NCI-H2029 treated with DMSO at 0.1 percent for 48 hours (cell line): ENCODE data around the gene VPS37D.
"Not testable (repeated sequence)": the region's sequence is repeated elsewhere in the genome, so short reads cannot be mapped to it uniquely, and the experiment has no call there.

Experiments used
- DNase-seq: peaks from one replicate; lab custom pipeline; 2025; lab: John Stamatoyannopoulos, UW

VPS37D gene, protein sequence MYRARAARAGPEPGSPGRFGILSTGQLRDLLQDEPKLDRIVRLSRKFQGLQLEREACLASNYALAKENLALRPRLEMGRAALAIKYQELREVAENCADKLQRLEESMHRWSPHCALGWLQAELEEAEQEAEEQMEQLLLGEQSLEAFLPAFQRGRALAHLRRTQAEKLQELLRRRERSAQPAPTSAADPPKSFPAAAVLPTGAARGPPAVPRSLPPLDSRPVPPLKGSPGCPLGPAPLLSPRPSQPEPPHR

DNA sequence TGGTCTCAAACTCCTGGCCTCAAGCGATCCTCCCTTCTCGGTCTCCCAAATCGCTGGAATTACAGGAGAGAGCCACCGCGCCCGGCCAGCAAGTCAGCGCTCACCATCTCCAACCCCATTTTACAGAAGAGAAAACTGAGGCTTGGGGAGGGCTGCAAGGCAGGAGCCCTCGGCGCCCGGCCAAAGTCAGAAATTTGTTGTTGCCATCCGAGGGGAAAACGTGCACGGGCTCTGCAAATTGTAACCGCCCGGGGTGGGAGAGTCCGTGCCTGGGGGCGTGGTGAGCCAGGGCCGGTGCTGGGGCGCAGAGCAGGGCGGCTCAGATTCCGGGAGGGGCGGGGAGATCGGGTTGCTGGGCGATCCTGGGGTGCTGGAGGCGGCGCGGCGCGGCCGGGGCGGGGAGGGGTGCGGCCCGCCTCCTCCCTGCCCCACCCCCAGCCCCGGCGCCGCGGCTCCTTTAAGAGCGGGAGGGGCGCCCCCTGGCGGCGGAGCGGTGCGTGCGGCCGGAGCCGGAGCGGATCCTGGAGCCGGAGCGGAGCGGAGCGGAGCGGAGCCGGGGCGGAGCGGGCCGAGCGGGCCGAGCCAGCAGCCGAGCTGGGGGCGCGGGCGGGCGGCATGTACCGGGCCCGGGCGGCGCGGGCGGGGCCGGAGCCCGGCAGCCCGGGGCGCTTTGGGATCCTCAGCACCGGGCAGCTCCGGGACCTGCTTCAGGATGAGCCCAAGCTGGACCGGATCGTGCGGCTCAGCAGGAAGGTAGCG is at the start of gene VPS37D:
VPS37D (plus strand) TSS at position 488 of the 759 bp plus-strand sequence; CDS start at position 616, 128 bp downstream.
- no peak for DNase-seq

- no peak for DNase-seq
Measured at GRCh38 chr7:73618538-73618937, 49.1 kb upstream of the VPS37D start.

DNA sequence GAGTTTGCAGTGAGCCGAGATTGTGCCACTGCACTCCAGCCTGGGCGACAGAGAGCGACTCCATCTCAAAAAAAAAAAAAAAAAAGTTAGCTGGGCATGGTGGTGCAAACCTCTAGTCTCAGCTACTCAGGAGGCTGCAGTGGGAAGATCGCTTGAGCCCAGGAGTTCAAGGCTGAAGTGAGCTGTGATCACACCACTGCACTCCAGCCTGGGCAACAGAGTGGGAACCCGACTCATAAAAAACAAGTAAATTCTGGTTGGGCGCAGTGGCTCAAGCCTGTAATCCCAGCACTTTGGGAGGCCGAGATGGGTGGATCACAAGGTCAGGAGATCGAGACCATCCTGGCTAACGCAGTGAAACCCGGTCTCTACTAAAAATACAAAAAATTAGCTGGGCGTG is 48.2 kb upstream of the VPS37D start:
- not testable (repeated sequence) for DNase-seq

GRCh38 chr7:73621168-73622063 is 46.2 kb upstream of the VPS37D start:
- DNase-seq: no peak

DNA sequence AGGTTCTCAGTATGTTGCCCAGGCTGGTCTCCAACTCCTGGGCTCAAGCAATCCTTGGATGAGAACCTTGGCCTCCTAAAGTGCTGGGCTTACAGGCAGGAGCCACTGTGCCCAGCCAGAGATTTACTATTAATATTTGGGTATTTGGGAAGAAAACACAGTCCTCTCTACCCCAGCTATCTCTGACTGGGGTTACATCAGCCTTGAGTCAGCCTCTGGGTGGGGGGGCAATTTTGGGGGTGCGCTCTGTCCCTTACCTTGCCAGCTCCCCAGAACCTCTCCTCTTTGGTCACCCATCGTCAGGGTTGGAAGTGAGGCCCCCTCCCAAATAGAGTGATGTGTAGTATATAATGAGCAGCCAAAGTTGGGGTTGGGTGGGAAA is 45.1 kb upstream of the VPS37D start:
- no peak for DNase-seq

GRCh38 chr7:73622909-73623797 is 44.5 kb upstream of the VPS37D start:
- DNase-seq: no peak

- DNase-seq: peak; percentile 58
Measured at GRCh38 chr7:73623798-73624668, 43.6 kb upstream of the VPS37D start, which contains the start of gene MLXIPL. Gene MLXIPL (minus strand): TSS chr7:73624522. CDS start chr7:73624492, 30 bp downstream.

DNA sequence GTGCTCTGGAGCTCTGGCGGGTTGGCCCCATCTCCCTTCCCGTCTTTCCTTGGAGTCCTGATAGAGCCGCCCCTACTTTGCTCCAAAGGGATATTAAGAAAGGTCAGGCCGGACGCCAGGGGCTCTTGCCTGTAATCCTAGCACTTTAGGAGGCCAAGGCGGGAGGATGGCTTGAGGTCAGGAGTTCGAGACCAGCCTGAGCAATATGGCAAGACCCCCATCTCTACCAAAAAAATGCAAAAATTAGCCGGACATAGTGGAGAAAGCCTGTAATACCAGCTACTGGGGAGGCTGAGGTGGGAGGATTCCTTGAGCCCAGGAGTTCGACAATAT is 43.0 kb upstream of the VPS37D start:
- DNase-seq: no peak

DNA sequence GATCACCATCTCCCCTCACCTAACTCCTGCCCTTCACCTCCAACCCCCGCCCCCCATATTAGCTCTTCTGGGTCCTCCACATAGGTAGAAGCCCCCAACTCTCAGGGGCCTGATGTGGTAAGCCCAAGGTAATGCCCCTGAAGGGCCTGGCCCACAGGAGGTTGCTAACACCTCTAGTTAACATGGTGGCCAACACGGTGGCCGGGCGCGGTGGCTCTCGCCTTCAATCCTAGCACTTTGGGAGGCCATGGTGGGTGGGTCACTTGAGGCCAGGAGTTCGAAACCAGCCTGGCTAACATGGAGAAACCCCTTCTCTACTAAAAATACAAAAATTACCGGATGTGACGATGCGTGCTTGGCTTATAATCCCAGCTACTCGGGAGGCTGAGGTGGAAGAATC is 42.4 kb upstream of the VPS37D start:
- DNase-seq: no peak

DNA sequence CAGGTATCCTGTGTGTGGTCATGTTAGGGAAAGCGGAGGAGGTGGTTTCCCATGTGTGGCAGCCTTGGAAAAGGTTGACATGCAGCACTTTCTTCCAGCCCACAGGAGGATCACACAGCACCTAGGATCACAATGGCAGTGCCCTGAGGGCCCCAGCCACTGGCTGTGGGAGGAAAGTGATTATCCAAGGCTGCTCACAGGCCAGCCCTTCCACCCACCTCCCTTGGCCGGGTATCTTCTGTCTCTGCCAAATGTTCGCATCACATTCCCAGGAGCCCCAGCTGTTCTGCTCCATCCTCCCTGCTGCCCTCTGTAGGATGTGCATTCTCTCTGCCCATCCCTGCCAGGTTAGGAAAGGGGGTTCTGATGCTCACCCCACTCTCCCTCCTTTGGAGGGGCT is 40.8 kb upstream of the VPS37D start:
- no peak for DNase-seq

DNA sequence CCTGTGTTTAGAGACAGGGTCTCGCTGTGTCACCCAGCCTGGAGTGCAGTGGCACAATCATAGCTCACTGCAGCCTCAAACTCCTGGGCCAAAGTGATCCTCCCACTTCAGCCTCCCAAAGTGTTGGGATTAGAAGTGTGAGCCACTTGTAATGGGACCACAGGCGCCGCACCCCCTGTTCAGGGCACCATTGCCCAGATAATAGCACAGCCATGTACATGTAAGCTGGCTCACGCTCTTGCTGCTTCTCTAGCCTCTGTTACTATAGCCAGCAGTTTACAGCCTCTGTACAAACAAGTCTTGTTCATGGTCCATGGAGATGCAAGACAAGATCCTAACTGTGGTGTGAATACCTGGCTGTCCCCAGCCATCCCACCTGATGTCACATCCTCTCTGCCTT is 39.1 kb upstream of the VPS37D start:
- no peak for DNase-seq

DNA sequence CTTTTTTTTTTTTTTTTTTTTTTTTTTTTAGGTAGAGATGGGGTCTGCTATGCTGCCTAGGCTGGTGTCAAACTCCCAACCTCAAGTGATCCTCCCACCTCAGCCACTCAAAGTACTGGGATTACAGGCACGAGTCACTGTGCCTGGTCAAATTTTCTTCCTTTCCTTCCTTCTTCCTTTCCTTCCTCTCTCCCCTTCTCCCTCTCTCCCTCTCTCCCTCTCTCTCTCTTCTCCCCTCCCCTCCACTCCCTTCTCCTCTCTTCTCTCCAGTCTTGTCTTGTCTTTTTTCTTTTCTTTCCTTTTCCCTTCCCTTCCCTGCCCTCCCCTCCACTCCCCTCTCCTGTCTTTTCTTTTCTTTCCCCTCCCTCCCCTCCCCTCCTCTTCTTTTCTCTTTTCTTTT is 36.1 kb upstream of the VPS37D start:
- DNase-seq: no peak

GRCh38 chr7:73633323-73633722 is 34.3 kb upstream of the VPS37D start:
- no peak for DNase-seq

DNA sequence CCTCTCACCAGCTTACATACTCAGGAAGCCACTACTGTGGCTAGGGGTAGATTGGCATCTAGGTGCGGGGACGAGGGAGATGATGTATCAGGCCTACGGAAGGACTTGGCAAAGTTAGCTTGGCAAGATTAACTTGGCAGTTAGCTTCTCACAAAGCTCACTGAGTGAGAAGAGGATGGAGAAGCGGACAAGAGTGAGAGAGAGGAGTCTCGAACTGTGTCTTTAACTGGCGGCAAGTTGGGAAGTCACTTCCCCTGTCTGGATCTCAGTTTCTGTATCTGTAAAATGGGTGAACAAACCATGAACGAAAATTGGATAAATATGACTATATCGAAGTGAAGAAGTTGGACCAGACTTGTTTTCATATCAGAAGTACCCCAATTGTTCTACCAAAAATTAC is 33.8 kb upstream of the VPS37D start:
- no peak for DNase-seq

GRCh38 chr7:73635428-73636200 is 32.0 kb upstream of the VPS37D start:
- no peak for DNase-seq

DNA sequence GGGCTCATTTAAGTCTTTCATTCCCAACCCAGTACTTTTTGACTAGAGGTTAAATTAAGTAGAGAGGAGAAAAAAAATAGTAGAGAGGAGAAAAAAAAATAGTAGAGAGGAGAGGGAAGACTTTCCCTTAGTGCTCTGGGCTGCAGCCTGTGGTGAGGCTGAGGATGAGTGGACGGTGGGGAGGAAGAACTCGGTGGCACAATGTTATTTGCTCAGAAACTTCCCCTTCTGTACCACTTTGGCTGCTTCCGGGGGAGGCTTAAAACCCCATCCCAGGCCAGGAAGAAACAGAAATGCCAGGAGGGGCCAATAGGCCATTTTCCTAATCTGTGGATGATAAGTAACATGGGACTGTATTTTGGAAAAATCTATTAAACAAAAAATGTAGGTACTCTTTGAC is 28.7 kb upstream of the VPS37D start:
- no peak for DNase-seq

- DNase-seq: no peak
Measured at GRCh38 chr7:73642834-73643233, 24.8 kb upstream of the VPS37D start.

DNA sequence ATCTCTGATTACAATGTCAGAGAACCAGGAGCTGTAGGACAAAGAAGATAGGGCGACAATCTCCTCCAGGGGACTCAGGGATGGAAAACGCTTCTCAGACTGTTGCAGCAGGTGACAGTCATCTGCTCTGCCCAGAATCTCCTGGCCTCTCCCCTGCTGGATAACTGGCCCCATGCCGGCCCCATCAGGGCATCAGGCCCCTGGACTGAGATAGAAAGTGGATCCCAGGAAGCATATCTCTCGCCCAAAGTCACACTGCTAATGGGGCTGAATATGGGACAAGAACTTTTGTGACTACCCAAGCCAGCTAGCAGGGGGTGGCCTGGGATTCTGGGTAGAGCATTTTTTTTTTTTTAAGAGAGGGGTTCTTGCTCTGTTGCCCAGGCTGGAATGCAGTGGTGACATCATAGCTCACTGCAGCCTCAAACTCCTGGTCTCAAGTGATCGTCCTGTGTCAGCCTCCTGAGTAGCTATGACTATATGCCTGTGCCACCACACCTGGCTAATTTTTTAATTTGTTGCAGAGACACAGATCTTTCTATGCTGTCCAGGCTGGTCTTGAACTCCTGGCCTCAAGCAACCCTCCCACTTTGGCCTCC is 22.8 kb upstream of the VPS37D start:
- DNase-seq: no peak

DNA sequence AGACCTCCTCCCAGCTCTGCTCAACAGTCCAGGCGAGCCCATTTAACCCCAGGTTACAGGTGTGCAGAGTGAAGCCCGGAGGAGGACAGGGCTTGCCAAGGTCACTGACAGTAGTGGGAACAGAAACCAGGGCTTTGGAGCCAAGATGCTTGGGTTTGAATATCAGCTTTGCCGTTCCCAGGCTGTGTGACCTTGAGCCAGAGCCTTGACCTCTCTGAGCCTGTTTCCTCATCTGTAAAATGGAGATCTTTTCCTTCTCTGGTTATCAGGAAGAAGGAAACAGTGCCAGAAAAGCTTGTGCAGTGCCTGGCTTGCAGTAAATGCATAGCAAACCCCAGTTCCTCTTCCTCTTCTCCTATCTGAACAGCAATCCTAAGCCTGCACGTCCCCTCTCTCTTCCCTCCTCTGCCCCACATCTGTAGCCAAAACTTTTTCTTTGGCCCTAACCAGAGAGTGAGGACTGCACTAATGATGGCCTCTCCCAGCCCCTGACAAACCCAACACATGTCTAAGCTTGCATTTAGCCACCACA is 21.9 kb upstream of the VPS37D start:
- DNase-seq: no peak
